Osteoblast (primary cell): ENCODE results near the gene YES1. TPM values are rescaled to one million over a fixed set of nuclear protein-coding genes. Genes with fewer than 3 reads are reported as not detected.

Source experiments
- DNase-seq: peaks from one replicate; pipeline ENCODE4 v3.0.0; 2011; ENCODE audit warnings: low spot score, mixed read lengths; ENCODE audit not compliant: insufficient read length; ENCODE audit errors: missing footprints
- H2AFZ ChIP-seq: 2 replicates; pipeline ENCODE4 v1.6.0; 2011; ENCODE audit warnings: mild to moderate bottlenecking, low read length
- H3K27ac ChIP-seq: 2 replicates; pipeline ENCODE4 v1.5.1; 2011; ENCODE audit warnings: mild to moderate bottlenecking, low read depth, low read length, moderate library complexity
- H3K27me3 ChIP-seq: 2 replicates; pipeline ENCODE4 v1.6.0; 2012; ENCODE audit warnings: mild to moderate bottlenecking, control low read depth, inconsistent platforms, low read length, moderate library complexity; ENCODE audit not compliant: insufficient read depth
- H3K36me3 ChIP-seq: 2 replicates; pipeline ENCODE4 v1.5.1; 2011; ENCODE audit warnings: mild to moderate bottlenecking, low read length, control low read depth, moderate library complexity; ENCODE audit not compliant: insufficient read depth
- H3K4me1 ChIP-seq: 2 replicates; pipeline ENCODE4 v1.5.1; 2011; ENCODE audit warnings: mild to moderate bottlenecking, low read length, control low read depth, moderate library complexity; ENCODE audit not compliant: insufficient read depth
- H3K4me2 ChIP-seq: 2 replicates; pipeline ENCODE4 v1.6.0; 2011; ENCODE audit warnings: mild to moderate bottlenecking, low read length; ENCODE audit not compliant: insufficient read depth
- H3K4me3 ChIP-seq: fragments of 200-600 bp; sonication (generic); 3 replicates; pipeline ENCODE4 v1.5.1; 2012; ENCODE audit warnings: mild to moderate bottlenecking, low read length, inconsistent platforms; ENCODE audit not compliant: insufficient read depth
- H3K79me2 ChIP-seq: 2 replicates; pipeline ENCODE4 v1.6.0; 2012; ENCODE audit warnings: mild to moderate bottlenecking, low read length, control low read depth, inconsistent platforms; ENCODE audit not compliant: insufficient read depth
- H3K9me3 ChIP-seq: 2 replicates; pipeline ENCODE4 v1.5.1; 2011; ENCODE audit warnings: low read depth, low read length, control low read depth
- H4K20me1 ChIP-seq: 2 replicates; pipeline ENCODE4 v1.6.0; 2012; ENCODE audit warnings: mild to moderate bottlenecking, low read length, control low read depth; ENCODE audit not compliant: insufficient read depth
- total RNA-seq: library from RNA; depleted of rRNA; stranded (reverse); fragments of >200 nt; gene quantifications from 2 replicates; pipeline ENCODE4 v1.2.3, GENCODE V29; 2012
- TF ChIP-seq, protein P1 (sequence below): IDR thresholded peaks from 2 replicates; pipeline ENCODE4 v1.5.1; 2011; ENCODE audit warnings: mild to moderate bottlenecking, low read depth, low read length, moderate library complexity; ENCODE audit errors: extremely low read depth

Gene YES1
- total RNA-seq, 1 donor: 99.5 TPM

DNA sequence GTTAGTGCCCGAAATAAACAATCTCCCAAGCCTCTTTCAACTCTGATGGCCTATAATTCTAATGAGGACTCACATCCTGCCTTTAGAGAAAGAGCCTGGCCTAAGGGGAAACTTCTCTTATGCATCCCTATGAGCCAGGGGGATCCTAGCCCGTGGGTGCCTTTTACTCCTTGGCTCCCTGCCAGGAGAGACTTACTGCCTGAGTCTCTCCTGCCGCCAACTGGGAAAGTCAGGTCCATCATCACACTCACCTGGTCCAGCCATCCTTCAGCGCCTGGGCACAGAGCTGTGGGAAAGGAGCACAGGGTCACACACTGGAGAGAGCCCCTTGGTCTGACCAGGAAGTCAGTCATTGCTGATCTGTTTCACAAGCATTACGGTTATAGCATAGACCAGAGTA is 123.7 kb downstream of the YES1 start:
- H3K9me3 ChIP-seq: no peaks in the 10 kb centered on the region
- DNase-seq: peak; percentile 48
- no peak overlapping the region for H3K4me2 ChIP-seq
- H3K27me3 ChIP-seq: no peaks in the 10 kb centered on the region
- H3K27ac ChIP-seq: no peak overlapping the region
- H2AFZ ChIP-seq: no peak overlapping the region
- H3K4me1 ChIP-seq: no peaks in the 10 kb centered on the region
- peaks cover 30% of the 10 kb centered on the region for H3K36me3 ChIP-seq
- TF ChIP-seq, protein P1, sequence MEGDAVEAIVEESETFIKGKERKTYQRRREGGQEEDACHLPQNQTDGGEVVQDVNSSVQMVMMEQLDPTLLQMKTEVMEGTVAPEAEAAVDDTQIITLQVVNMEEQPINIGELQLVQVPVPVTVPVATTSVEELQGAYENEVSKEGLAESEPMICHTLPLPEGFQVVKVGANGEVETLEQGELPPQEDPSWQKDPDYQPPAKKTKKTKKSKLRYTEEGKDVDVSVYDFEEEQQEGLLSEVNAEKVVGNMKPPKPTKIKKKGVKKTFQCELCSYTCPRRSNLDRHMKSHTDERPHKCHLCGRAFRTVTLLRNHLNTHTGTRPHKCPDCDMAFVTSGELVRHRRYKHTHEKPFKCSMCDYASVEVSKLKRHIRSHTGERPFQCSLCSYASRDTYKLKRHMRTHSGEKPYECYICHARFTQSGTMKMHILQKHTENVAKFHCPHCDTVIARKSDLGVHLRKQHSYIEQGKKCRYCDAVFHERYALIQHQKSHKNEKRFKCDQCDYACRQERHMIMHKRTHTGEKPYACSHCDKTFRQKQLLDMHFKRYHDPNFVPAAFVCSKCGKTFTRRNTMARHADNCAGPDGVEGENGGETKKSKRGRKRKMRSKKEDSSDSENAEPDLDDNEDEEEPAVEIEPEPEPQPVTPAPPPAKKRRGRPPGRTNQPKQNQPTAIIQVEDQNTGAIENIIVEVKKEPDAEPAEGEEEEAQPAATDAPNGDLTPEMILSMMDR: no peak
- H3K79me2 ChIP-seq: no peaks in the 10 kb centered on the region
- H3K4me3 ChIP-seq: no peak overlapping the region
- no peaks in the 10 kb centered on the region for H4K20me1 ChIP-seq

DNA sequence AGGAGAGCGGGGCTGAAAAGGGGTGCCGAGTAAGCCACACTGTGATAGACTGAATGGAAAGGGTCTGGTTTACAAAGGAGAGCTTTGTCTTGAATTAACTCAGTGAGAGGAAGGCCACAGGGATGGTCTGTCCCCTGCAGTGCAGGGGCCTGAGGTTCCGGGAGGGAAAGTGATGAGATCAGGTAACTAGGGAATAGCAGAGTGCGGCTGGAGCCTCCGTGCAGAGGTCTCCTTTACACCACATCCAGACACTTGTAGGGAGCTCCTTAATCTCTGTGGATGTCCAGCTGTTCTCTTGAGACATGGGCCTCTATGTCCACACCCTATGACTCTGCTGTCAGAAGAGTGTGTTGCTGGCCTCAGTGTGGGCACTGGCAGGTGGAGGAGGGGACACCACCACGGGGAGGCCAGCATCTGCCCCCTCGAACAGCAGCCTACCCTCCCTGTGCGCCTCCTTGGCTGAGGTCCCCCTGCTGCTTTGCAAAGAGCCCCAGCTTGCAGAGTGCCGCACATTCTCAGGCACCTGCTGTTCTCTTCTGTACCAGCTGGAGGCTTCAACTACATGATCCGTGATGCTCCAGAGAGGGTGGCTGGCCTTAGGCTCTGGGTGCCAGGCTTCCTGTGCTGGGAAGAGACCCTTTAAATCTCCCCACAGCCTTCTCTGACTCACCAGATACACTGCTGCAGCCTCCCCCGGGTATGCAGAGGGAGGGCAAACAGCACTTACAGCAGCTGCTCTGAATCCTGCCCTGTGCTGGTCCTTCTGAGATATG is 125.5 kb downstream of the YES1 start:
- no peaks in the 10 kb centered on the region for H3K4me1 ChIP-seq
- no peaks in the 10 kb centered on the region for H4K20me1 ChIP-seq
- H3K79me2 ChIP-seq: no peaks in the 10 kb centered on the region
- H3K27ac ChIP-seq: no peak overlapping the region
- no peaks in the 10 kb centered on the region for H3K27me3 ChIP-seq
- no peaks in the 10 kb centered on the region for H3K9me3 ChIP-seq
- H3K4me2 ChIP-seq: no peak overlapping the region
- TF ChIP-seq, protein P1: no peak
- H3K4me3 ChIP-seq: no peak overlapping the region
- peaks cover 31% of the 10 kb centered on the region for H3K36me3 ChIP-seq
- DNase-seq: peak; percentile 46
- no peak overlapping the region for H2AFZ ChIP-seq

DNA sequence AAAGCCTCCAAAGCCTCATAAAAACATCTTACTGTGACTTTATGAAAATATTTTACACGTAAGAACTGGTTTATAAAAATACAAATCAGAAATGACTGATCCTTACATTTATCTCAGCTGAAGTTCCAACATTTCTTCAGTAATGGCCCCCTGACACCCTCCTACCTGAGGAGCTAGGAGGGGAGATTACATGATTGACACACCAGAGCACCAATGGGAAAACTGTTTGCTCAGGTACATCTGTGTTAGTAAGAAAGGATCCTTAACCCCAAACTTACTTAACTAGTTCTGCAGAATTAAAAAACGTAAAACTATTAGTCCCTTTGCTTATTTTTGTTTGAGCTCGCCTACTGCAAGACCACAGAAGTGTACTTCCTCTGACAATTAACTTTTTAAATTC is 126.6 kb downstream of the YES1 start:
- H2AFZ ChIP-seq: no peak overlapping the region
- no peaks in the 10 kb centered on the region for H3K9me3 ChIP-seq
- no peak overlapping the region for H3K4me2 ChIP-seq
- no peak for DNase-seq
- H3K36me3 ChIP-seq: peaks cover 33% of the 10 kb centered on the region
- H3K27ac ChIP-seq: no peak overlapping the region
- no peaks in the 10 kb centered on the region for H3K79me2 ChIP-seq
- H3K4me1 ChIP-seq: no peaks in the 10 kb centered on the region
- H3K27me3 ChIP-seq: no peaks in the 10 kb centered on the region
- H3K4me3 ChIP-seq: no peak overlapping the region
- TF ChIP-seq, protein P1: no peak
- H4K20me1 ChIP-seq: no peaks in the 10 kb centered on the region

DNA sequence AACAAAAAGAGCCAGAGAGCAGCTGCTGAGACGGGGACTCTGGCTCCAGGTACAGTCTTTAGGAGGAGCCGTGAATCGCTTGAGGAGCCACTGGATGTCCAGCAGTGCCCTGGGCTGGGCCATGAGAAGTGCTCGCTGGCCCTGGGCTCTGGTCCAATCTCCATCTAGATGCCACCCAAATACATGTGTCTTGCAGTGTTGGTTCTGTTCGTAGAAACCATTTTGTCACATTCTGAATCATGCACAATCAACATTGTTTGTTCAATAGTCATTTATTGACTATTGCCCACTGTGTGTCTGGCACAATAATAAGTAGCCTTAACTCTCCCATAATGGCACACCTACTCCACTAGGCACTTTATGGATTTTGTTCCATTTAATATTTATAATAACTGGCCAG is 128.5 kb downstream of the YES1 start:
- H3K79me2 ChIP-seq: no peaks in the 10 kb centered on the region
- no peak overlapping the region for H2AFZ ChIP-seq
- H3K4me3 ChIP-seq: no peak overlapping the region
- no peaks in the 10 kb centered on the region for H3K27me3 ChIP-seq
- no peaks in the 10 kb centered on the region for H3K9me3 ChIP-seq
- no peaks in the 10 kb centered on the region for H3K4me1 ChIP-seq
- H3K27ac ChIP-seq: no peak overlapping the region
- H4K20me1 ChIP-seq: no peaks in the 10 kb centered on the region
- H3K36me3 ChIP-seq: peaks cover 36% of the 10 kb centered on the region
- H3K4me2 ChIP-seq: no peak overlapping the region
- peak; percentile 54 for DNase-seq
- TF ChIP-seq, protein P1: no peak
